GM21360 (cell line): ENCODE results near the gene UBXN10.

ENCODE experiments used
- ATAC-seq: cut with Tn5 transposase; IDR thresholded peaks from one replicate; pipeline ENCODE4 v1.9.1; 2021; ENCODE audit warnings: mild to moderate bottlenecking, moderate library complexity; ENCODE audit not compliant: unreplicated experiment

UBXN10 gene, protein sequence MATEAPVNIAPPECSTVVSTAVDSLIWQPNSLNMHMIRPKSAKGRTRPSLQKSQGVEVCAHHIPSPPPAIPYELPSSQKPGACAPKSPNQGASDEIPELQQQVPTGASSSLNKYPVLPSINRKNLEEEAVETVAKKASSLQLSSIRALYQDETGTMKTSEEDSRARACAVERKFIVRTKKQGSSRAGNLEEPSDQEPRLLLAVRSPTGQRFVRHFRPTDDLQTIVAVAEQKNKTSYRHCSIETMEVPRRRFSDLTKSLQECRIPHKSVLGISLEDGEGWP

DNA sequence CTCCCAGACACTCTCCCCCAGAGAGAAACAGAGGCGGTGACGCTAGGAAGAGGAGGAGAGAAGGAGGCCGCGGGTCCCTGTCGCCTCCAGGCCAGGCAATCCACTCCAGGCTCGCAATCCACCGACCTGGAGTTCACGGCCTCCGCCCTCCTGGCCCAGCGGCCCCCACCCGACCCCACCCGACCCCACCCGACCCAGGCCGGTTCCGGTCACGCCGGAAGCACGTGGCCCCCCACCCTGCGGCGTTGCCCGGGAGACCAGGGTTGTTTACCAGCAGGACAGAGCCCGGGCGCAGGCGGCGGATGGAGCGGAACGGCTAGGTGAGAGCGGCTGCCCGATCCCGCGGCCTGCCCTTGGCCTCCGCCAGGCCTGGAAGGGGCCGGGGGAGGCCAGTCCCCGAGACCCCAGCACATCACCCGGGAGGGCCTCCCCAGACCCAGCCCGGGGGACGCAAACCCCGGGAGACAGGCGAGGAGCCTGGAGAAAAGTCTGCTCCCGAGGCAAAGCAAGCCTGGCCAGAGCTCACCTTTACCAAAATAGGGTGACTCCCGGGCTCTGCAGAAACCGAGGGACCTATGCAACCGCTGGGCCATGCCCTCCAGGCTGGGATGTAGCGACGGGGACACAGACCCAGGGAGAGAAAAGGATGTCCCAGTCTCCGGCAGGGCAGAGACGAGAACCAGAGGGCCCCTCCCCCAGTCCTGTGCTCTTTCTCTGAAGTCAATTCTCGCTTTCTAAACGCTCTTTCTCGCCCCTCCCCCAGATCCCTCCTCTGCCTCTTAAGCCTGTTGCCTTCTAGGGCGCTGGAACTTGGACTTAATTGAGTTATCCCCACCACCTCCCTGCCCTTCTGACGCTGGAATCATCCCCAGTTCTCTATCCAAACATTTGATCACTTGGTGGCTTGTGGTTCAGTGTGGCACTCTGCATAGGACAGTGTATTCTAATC, at the start of gene UBXN10, which contains the start of gene PLA2G2C:
TSS of gene UBXN10 (plus strand) at position 263 of the 949 bp plus-strand sequence. CDS start 4,466 bp downstream, outside the sequence.
TSS of gene PLA2G2C (minus strand) at position 685 of the 949 bp plus-strand sequence. CDS start 9,155 bp downstream, outside the sequence.
- no peak for ATAC-seq

DNA sequence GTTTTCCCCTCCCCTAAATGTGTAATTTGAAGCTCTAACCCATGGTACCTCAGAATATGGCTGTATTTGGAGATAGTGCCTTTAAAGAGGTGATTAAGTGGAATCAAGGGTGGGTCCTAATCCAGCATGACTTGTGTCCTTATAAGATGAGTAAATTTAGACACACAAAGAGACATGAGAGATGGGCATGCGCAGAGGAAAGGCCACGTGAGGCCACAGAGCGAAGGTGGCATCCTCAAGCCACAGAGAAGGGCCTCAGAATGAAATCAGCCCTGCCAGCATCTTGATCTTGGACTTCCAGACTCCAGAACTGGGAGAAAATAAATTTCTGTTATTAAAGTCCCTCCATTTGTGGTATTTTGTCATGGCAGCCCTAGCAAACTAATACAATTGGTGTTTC, 49.6 kb upstream of the UBXN10 start:
- ATAC-seq, result no peak

DNA sequence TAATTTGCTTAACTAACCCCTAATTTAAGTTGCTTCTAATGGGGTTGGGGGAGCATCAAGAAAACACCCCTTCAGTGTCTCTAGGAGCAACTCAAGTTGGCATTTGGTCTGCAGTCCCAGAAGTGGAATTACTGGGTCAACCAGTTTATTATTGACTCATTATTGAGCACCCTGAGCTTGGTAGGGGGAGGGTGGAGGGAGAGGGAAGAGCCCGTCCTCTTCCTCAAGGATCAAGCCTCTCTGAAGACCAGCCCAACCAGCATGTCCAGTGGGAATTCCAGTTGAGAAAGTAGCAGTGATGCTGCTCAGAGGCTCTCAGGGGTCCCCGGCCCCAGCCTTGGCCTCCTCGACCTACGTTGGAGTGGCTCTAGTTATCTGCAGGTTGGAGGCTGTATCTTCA, 48.8 kb upstream of the UBXN10 start:
- ATAC-seq, result no peak

DNA sequence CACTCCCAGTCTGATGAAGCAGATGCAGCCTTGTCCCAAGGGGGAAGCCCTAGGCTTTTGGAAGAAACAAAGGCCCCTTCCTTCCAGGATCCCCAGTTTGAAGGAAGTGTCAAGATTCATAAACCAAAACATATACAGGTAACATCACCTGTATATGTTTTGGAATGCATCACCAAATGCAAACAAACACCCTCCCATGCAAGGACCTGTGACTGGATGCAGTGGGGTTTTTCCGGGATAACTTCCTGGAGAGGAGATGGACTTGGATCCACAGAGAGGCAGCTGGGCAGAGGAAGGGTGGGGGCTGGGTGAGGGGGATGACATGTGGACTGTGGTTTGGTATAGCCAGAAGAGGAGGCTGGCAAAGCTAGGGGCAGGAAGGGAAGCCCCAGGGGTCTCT, 48.3 kb upstream of the UBXN10 start:
- ATAC-seq, result no peak

DNA sequence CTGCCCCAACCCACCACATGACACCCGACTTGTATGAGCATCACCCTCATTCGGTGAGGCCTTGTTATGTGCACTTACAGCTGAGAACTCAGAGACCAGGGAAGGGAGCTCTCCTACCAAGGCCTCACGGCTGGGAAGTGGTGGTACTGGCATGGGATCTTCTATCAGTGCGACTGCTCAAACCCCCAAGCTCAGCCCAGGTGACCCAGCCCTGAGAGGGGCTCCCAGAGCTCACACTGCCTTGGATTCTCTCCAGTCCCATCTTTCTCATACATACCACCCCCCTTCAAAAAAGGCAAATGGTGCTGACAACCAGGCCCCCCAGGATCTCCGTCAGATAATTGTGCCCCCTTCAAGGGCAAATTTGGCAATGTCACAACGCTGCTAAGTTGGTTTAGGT, 47.5 kb upstream of the UBXN10 start:
- ATAC-seq, result no peak

DNA sequence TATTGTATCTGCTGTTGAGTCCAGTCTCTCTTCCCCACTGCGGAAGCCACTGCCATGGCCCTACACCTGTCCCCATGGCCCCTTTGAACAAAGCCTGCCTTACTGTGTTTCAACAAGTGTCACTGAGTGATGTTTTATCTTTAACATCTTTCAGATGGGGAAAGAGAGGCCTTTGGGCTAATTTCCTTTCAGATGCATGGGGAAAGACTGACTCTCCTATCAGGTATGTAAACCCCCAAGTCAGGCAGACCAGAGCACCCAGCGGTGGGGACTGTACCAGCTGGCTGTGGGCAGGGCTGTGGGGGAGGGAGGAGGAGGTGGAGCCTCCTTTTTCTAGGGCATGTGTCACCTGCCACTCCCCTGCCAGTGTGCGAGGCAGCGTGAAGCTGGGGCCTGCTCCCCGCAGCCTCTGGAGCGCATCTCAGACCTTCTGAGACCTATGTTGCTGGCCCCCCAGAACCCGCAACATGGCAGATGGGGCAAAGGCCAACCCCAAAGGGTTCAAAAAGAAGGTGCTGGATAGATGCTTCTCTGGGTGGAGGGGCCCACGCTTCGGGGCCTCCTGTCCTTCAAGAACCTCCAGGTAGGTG, 46.8 kb upstream of the UBXN10 start, which contains the start of gene PLA2G2F:
TSS of gene PLA2G2F (plus strand) at position 363 of the 590 bp plus-strand sequence. CDS start at position 468, 105 bp downstream.
- ATAC-seq, result no peak

DNA sequence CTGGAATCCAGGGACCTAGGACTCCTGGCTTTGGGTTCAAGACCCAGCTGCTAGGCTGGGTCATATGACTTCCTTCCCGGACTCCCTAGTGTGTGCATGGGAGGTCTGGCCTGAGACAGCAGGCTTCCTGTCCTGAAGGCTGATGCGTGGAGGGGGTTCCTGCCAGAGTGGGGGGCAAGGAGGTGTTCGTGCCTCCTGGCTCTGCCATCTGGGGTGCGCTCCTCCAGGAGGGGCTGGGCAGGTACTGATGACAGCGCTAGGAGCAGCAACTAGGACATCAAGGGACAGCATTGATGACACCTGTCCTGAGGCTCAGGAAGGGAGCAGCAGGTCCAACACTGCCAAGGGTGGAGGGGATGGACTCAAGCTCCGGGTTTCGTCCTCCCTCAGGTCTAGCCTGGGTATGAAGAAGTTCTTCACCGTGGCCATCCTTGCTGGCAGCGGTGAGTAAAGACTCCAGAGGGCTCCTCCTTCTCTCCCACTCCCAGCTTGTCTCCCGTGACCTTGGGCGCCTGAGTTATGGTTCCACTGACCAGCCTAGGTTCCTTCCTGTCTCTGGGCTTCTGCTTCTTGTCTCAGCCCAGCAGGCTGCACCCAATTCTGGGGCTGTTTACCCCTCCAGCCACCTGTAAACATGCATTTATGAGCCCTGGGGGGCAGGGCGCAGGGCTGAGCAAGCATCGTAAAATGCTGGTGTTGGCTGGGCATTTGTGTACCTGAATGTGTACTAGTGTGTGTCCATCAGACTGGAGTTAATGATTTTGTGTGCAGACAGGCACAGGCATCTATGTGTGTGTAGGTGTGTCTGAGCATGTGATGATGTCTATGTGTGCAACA, 45.9 kb upstream of the UBXN10 start:
- ATAC-seq, result no peak

DNA sequence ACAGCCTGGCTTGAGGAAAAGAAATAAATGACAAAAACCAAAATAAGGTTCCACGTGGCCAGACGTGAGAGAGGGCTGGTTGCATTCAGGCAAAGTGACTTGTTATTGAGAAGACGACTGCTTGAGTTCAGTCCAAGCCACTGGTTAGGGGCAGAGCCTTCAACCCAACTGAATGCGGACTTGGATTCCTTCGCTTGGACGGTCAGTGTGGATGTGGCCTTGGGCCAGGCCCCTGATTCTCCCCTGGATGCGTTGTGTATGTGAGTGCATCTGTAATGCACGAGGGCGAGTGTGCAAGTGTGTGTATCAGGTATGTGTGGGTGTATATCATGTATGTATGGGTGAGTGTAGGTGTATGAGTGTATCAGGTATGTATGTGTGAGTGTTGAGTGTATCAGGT, 44.9 kb upstream of the UBXN10 start:
- no peak for ATAC-seq

DNA sequence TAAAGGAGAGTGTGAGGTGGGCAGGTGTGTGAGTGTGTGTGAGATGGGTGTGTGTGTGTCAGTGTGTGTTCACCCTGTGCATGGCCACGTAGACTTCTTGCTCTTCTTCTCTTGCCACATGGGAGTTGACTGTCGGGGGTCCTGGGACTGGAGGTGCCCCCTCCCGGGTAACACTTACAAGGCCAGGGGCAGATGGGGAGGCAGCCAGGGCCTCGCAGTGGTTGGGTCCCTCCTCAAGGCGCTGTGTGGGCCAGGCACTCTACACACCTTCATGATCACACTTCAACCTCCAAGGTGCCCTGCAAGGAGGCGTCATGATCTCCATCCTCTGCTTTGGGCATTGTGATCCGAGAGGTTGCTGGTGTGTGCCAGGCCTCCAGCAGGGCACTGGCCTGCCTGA, 44.4 kb upstream of the UBXN10 start:
- ATAC-seq, result no peak

DNA sequence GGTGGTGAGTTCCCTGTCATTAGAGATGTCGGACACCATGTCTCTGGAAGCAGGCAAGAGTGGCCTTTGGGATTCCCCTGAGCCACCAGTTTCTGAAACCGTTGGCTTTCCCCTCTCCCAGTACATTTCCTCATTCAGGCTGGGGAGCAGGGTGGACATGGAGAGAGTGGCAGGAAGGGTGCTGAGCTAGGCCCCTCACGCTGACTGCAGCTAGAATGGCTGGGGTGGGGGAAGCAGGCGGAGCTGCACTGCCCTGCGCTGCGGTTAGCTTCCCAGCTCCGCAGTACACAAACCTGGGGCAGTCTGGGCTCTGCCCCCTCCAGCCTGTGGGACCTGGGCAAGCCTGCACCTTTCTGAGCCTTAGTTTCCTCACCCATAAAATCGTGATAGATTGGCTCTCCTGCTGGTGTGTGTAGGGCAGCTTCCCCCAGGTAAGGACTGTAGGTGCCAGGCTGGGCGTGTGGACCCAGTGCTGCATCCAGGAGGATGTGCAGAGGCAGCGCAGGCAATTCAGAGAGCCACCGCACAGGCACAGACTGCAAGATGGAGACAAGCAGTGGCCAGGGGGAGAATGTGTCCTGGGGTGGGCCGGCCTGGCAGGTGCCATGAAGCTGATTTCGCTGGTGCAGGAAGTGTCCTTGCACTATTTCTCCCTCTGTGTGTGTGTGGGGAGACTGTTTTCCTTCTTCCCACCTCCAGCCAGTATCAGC, 43.7 kb upstream of the UBXN10 start:
- ATAC-seq, result no peak

DNA sequence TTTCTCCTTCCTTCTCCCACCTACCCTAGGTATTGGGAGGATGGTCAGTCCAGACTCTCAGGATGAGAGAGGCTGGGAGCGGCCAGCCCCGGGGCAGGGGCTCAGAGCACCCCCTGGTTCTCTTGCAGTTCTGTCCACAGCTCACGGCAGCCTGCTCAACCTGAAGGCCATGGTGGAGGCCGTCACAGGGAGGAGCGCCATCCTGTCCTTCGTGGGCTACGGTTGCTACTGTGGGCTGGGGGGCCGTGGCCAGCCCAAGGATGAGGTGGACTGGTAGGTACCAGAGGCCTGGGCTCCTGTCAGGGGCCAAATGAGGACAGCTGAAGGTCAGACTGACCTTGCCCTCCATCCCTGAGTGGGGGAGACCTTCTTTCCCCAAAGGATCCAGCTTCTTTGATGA, 42.6 kb upstream of the UBXN10 start:
- ATAC-seq, result no peak

DNA sequence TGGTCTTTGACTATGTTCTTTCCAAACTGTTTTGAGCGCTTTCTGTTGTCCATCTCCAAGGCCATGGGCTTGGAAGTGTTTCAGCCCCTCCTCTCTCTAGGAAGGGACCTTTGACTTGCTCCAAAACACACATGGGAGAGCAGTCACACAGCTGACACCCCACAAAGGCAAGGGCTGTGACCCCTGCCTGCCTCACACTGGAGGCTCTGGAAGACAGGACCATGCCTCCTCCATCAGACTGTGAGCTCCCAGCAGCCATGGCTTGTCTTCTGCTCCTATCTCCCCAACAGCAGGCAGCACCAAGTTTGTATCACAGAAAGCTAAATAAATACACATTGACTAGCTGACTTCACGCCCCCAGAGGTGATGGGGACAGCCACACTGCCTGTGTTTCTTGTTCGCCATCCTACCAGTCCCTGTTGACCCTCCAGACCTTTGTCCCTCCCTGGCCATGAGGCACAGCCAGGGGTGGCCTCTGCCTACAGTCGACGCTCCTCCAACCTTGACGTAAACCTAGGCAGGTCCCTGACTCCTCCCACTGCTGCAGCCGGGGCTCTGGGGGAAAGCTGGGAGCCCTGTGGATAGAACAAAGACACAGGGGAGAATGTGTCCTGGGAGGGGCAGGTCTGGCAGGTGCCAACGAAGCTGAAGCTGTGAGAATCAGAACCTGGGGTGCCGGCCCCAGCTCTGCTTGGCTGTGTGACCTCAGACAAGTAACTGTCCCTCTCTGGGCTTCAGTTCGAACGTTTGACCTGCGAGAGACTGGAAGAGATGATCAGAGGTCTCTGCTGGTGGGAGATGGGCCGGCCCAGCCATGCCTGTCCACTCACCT, 41.9 kb upstream of the UBXN10 start:
- no peak for ATAC-seq

DNA sequence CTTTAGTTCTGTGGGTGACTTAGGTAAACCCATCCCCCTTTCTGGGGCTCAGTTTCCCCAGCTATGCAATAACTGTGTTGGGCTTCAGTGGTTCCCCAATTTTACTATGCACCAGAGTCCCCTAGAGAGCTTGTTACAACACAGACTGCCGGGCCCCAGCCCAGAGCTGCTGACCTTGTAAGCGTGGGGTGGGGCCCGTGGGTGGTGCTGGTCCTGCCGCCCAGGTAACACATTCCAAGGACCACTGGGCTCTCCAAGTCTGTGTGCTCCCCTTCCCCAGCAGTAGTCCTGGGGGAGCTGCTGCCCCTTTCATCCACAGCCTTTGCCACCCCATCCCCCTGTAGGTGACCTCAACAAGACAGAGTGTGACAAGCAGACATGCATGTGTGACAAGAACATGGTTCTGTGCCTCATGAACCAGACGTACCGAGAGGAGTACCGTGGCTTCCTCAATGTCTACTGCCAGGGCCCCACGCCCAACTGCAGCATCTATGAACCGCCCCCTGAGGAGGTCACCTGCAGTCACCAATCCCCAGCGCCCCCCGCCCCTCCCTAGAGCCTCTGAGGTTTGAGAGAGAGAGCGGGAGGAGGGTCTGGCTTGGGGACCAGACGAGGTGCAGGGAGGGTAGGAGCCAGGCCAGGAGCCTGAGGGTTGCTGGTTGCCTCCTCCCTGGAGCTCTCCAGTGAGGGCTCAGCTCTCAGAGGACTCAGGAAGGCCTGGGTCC, 37.9 kb upstream of the UBXN10 start:
- no peak for ATAC-seq

DNA sequence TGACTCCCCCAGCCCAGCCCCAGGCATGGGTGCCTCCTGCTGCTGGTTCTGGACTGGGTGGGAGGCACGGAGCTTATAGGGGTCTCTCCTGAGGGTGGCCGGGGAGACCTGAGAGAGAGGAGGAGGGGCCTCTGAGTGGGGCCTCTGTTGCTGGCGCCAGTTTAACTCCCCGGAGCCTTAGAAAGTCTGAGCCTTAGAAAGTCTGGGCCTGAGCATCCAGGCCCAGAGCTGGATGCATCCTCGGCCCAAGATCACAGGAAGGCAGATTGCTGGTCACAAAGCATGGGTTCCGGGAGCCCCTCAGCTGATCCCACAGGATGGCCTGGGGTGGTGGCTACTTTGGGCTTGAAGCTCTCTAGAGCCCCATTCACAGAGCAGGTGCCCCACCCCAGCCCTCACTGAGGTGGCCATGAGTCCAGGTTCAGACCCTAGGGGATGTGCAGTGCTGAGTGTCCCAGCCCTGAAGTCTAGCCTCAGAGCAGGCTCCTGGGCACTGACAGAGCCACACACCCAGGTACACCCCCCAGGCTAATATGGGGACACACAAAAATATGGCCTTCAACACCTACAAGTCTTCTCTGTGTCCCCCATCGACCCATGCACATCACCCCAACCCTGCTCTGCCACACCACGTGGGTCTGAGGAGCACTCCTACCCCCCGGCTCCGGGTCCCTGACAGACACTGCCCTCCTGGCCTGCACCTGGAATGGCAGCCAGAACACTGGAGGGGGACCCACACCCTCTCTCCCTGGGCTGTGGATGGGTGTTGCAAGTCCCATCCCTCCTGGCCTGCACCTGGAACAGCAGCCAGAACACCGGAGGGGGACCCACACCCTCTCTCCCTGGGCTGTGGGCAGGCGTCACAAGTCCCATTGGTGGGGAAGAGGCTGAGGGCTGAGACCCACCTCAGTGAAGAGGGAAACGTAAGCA, 37.1 kb upstream of the UBXN10 start:
- no peak for ATAC-seq

DNA sequence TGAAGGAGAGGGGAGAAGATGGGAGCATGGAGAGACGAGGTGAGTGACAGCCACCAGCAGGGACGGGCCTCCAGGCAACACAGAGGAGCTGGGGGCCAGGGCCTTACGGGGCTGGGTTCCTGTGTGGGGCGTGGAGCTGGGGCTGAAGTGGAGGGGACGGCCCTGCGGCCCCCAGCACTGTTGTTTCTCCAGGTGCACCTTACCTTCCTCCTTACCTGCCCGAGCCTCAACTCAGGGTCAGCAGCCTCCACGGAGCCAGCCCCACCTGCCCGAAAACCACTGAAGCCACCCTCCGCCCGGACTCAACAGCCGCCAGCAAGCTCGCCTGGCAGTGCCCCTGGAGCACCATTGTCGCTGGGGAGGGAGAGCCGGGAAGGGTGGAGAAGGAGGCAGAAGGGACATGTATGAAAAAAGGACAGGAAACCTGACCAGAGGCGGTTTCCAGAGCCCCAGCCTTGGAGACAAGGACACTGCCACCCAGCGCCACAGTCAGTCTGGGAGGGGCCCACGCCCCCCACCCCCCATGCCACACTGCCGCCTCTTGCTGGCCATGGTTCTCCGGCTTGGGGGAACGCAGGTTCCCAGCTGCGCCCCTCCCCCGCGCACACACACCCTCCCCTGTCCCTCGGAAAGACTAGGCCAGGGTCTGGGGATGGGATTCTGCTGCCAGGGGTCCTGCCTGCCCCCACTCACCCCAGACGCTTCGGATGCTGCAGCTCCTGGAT, 36.1 kb upstream of the UBXN10 start:
- no peak for ATAC-seq

DNA sequence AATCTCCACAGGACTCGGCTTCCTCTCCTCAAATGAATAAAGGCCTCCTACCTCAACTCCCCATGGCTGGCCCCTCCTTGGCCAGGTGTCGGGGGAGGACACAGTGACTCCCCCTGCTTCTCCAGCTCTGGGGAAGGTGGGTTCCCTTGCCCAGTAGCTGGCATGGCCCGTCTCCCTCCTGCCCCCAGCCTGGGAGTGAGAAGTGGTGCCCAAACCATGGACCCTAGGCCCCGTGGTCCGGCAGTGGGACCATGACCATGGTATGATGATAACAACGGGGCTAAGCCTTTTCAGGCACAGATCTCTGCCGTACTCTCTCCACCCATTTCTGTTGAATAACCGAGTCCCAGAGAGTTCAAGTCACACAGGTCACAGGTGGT, 35.6 kb upstream of the UBXN10 start:
- ATAC-seq, result no peak

DNA sequence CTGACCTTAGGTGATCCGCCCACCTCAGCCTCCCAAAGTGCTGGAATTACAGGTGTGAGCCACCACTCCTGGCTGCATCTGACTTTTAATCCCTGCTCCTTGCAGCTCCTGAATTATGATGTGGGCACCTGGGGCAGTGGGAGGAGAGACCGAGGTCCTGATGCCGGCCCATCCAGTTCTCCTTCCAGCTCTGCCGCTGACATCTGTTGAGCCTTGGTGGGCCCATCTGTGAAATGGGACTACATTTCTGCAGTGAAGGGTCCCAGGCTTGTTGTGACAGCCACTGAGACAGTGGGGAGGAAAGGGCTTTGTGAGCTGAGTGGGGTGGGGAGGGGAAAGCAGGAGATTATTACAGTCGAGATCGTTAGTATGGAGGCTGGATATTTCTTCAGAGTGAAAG, 34.9 kb upstream of the UBXN10 start:
- ATAC-seq, result no peak
